Fibroblast of skin of back (primary cell): ENCODE data around the gene TRPV3. TPM values are rescaled to one million over a fixed set of nuclear protein-coding genes. Genes with fewer than 3 reads are reported as not detected.
A peak's percentile ranks its signal among the peaks of the same experiment; 100 is the strongest.
"Not testable (repeated sequence)": the region's sequence is repeated elsewhere in the genome, so short reads cannot be mapped to it uniquely, and the experiment has no call there.

Experiments
- DNase-seq: peaks from one replicate; pipeline ENCODE4 v3.0.0-alpha.2; 2013
- polyA plus RNA-seq, 2 experiments: library from polyadenylated mRNA; unstranded; fragments of 120-200 nt; gene quantifications; one replicate each; pipeline ENCODE4 v1.2.1, GENCODE V29; 2013; ENCODE audit not compliant: insufficient read length in 2 of 2

The TRPV3 gene
- polyA plus RNA-seq (2013, experiment 1 of 2; ENCODE audit: insufficient read length) = 0.24 TPM
- 0.20 TPM for polyA plus RNA-seq (2013, experiment 2 of 2; ENCODE audit: insufficient read length)

DNA sequence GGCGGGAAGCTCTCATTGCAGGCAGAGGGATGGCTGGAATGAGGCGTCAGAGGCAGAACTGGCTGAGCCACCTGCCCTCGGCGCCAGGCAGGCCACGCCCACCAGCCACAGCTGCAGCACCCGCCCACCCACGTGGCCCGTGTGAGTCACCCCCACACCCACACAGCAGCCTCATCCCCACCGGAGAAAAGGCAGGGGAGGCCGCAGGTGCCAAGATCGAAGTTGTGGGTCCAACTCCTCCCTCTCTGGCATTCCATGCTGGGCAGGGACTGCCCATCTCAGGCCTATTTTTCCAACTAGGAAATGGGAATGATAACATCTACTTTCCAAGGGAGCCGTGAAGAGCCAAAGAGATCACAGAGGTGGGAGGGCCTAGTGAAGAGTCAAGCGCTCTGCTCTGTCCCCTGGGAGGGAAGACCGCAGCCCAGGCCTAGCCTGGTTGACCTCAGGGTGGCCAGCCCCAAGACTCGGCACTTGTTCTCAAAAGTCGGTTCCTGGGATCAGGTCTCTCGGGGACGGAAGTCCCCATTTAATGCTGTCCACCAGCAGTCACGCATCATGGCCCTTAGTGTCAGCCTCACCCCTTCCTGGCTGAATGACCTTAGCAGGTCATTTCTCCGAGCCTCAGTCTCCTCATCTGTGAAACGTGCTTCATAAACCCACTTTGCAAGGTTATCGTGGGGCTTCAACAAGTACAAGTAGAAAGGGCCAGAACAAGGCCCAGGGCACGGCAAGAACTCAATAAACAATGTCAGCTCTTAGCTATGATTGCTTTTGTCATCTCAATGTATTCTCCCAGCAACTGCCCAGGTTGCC lies at the start of gene TRPV3:
TRPV3 (minus strand) TSS at position 45 of the 816 bp plus-strand sequence. CDS start 2,962 bp downstream, outside the sequence.
- no peak for DNase-seq

DNA sequence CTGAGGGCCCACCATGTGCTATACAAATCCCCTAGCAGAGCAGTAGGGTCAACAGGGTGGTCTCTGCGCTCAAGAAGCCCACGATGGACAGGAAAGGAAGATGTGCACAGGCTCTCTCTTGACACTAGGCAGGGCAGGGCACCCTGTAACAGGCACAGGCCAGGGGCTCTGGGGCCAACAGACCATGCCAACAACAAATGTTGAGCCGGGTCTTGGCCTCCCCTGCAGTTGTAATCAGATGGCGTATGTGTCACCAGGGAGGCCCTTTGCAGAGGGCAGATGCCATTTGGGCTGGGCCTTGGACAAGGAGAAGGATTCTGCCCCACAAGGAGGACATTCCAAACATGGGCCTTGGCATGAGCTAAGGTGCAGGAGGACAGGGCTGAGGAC lies 46.3 kb upstream of the TRPV3 start:
- no peak for DNase-seq

DNA sequence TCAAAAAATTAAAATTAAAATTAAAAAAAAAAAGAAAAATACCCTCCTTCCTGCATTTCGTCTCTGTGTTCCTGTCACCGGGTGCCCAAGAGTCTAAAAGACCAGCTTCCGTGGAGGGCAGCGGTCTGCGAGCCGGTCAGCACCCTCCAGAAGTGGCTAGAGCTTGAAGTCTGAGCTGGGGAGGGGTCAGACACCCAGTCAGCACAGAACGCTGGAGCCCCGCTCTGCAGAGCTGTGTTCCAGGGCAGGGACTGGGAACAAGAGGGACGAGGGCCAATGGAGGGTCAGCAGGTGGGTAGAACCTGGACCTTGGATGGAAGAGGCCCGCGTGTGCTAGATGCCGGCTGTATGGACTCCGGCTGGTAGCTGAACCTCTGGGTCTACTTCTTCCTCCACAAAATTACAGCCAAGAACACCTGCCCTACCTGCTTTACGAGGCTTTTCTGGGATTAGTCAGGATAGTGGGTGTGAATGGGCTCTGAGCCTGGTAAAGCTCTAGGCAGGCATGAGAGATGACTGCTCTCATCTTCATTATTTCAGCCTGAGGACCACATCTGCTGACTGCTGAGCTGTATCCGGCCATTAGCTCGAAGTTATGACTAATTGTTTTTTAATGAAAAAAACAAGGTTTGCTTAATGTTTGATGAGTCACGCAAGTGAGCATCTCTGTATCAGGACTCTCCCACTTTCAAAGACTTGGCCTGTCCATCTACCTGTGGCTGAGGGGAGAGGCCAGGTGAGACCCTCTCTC lies 45.7 kb upstream of the TRPV3 start:
- peak; percentile 32 for DNase-seq

DNA sequence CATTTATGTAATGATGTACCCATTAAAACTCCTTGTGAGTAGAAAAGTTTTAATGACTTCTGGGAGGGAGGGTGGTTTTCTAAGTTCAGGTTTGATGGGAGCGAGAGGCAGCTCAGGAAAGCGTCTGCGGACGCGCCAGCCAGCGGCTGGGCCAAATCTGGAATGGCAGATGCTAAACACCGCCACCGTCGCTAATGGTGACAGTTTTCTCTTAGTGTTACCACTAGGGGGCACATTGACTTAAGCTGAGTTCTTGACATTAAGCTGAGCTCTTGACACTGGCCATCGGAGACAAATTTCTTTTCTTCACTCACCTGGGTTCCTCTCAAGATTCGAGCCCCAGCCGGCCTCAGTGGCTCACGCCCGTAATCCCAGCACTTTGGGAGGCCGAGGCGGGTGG lies 44.9 kb upstream of the TRPV3 start:
- peak; percentile 20 for DNase-seq

DNA sequence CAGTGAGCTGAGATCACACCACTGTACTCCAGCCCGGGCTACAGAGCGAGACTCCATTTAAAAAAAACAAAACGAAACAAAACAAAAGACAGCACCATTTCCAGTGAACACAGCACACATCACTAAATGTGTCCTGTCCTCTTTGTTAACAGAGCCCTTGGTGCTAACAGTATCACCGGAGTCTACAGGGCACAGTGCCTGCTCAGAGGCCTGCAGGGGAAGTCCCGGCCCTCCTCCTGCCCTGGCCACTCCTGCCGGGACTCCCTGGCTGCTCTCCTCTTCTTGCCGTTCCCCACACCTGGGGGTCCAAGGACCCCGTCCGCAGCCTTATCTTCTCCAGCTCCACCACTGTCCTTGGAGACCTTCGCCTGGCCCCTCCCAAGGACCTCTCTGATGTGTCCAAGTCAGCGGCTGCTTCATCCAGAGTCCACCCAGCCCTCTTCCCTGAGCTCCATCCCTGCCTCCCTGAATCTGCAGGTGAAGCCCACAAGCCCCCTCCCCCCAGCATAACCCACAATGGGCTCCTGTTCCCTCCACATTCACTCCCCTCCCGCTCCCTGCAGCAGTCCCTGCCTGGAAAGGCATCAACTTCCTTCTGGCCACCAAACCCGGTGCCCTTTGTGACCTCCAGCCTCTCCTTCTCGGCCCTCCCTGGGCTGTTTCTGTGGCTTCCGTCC lies 43.1 kb upstream of the TRPV3 start:
- DNase-seq = no peak

DNA sequence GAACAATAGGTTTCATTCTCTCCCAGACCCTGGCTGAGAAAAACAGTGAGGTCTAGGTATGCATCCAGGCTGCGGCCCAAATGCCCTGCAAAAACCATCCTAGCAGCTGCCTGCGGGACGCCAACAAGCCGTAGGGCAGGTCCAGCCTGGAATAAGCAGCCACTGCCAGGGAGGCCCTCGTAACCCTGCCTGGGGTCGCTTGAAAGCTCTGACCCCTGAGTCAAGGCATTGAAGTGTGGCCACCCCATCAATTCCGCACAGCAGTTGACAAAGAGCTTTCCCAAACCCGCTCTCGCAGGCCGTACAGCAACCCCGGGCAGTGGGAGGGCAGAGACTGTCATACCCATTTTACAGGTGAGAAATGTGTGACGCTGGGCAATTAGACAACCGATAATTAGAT lies 40.5 kb upstream of the TRPV3 start:
- DNase-seq = no peak

DNA sequence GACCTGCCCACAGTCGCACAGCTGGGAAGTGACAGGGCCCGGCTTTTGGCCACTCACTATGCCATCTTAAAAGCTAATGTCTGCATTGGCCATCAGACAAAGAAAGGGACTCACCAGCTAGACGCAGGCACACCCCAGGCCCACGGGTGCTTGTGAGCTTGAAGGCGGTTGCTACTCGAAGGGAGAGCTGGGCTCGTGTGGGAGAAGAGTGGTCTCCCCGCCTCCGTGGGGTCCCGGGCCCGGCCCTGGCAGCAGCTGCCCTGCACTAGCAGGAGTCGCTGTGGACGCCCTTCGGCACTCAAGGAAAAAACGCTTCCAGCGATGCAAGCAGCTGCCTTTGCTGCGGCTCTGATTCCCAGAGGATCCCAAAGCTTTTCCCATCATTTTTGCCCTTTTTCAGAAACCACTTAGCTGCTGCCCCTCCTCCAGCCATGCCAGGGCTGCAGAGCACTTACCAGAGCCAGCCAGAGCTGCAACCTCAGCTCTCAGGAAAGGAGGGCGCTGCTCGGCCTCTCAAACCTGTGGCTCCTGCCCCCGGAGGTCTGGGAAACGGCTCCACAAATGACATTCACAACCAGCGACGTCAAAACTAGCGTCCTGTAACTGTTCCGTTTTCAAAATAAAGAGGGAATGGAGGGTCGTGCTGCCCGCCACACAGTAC lies 39.3 kb upstream of the TRPV3 start:
- DNase-seq = no peak

DNA sequence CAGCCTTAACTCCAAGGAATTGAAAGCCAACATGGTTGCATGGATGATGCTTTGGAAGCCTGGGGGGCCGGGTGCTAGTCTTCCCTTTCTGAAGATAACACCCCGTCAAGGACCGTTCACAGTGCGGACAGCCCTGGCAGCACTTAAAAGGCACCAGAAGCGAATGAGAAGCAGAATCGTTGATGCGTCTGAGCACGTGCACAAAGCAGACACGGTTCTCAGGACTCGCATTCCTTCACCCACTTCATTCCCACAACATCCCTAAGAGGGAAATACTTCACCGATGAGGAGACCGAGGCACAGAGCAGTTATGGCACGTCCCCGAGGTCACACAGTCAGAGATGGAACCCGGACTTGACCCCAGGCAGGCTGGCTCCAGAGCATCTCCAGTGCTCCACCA lies 37.4 kb upstream of the TRPV3 start:
- peak; percentile 19 for DNase-seq

DNA sequence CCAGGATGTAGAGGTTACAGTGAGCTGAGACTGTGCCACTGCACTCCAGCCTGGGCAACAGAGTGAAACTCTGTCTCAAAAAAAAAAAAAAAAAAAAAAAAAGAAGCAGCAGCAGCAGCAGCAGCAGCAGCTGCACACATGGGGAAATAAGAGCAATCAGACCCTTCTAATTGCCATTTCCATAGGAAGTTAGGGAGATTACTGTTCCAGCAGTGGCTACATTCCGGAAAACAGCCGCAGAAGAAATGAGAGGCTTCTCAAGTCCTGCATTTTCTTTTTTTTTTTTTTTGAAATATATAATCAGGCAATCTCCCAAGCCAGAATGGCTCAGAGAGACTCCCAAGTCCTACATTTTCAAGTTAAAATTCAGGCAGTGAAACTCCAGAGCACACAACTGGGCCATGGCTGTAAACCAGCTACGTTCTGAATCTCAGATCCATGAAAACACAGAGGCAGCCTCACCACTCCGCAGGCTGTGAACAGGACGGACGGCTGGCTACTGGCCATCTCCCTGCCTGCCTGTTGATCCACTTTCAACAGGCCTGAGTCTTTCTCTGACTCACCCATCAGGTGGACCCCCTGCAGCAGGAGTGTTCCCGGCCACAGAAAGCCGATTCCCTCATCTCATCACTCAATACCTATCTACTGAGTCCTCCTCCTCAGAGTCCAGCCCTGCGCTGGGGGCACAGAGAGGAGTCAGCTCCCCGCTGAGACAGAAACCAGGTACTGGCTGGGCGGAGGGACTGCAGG lies 36.6 kb upstream of the TRPV3 start:
- DNase-seq = peak; percentile 72

DNA sequence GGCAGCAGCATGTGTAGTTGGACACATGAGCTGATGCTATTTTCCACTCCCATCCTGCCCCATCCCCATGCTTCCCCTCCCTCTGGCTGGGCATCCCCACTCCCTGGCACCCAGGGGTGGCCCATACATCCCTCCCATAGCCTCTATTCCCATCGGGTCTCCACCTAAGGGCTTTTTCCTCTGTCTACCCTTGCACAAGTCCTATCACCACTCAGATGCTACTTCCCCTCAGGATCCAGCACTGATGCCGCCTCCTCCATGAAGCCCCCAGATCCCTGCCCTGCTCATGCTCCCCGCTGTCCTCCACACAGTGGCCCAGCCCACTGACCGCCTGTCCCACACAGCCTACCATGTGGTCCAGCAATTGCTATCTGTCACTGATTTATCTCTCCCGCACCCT lies 35.8 kb upstream of the TRPV3 start:
- DNase-seq = no peak

DNA sequence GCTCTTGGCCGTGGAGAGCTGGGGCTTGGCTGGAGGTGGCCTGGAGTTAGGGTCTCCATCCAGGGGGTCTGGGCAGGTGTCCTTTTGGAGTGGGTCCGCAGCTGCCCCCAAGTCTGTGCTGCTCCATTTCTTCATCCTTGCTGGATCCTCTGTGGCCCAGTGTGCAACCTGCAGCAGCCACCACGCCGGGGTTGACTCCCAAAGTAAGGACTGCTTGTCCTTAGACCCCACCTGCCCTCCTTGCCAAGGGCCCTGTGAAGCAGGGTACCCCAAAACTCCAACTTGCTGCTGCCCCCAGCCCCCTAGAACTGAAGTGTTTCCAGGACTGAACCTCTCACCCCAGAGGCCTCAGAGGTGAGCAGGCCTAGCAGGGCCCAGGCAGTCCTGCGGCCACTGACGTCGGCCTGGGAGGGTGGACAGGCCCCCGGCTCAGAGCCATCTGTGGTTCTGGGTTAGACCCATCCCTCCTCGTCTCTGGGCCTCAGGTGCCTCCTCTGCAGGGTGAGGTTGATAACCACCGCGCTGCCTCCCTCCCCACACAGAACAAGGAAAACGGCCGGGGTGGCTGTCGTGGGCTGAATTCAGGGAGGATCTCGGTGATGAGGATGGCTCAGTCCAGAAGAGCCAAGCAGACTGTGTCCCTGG lies 34.7 kb upstream of the TRPV3 start:
- DNase-seq = no peak

DNA sequence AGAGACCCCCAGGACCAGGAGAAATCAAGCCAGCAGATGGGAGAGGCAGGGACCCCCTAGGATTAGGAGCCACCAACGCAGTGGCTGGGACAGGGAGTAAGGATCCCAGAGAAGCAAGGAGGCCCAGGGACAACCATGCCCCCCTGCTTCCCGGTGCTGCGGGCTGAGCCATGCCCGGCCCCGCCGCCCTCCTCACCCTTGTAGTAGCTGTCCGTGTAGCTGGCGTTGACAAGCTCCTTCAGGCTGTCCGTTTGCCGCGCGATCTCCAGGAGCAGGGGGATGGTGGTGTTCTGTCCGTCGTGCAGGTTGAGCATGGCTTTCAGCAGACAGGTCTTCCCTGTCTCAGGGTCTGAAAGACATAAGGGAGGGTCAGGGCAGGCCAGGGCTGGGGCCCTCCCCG lies 33.2 kb upstream of the TRPV3 start:
- DNase-seq = no peak

DNA sequence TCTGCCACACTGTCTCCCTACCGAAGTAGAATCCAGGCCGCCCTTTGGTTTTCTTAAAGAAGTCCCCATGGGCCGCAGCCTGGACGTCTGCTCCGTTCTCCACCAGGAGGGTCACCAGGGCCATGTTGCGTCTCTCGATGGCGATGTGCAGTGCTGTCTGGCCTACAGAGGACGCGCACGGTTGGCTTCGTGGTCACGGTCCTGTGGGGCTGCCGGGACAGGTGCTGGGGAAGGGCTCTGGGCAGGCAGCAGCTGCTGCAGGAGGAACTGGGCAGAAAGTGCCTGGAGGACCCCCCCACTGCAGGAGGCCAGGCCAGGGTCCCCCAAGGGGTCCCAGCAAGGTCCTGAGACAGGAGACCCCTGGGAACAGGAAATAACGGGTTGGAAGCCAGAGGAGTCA lies 32.6 kb upstream of the TRPV3 start:
- no peak for DNase-seq

DNA sequence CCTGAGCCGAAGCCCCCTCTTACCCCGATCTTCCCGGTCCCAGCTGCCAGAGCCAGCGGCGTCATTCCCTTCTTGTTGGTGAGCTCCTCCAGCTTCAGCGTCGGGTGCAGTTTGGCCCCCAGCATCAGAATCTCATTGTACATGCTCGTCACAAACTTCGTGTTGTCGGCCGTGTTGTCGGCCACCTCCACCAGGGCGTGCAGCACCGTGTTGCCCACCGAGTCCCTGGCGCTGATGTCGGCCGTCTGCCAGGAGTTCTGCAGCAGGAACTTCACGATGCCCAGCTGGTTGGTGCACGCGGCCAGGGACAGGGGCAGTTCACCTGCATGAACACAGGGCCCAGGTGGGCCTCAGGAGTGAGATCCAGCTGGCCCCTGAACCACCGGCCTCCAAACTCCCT lies 32.2 kb upstream of the TRPV3 start:
- no peak for DNase-seq

DNA sequence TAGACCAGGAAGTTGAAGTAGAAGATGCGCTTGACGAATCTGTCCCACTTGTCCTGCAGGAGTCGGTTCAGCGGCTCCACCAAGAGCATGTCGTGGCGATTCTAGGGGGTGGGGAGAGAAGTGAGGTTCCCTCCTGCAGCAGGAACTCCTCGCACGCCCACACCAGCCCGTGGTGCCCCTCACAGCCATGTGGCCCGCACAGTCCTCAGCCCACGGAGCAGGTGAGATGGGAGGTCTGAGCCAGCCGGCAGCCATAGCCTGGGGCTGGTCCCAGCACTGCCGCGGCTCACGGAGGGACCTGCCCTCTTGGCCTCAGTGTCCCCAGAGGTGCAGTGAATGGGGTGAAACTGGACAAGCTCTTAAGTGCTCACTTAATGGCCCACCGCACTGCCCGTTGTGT lies 28.2 kb upstream of the TRPV3 start:
- no peak for DNase-seq

DNA sequence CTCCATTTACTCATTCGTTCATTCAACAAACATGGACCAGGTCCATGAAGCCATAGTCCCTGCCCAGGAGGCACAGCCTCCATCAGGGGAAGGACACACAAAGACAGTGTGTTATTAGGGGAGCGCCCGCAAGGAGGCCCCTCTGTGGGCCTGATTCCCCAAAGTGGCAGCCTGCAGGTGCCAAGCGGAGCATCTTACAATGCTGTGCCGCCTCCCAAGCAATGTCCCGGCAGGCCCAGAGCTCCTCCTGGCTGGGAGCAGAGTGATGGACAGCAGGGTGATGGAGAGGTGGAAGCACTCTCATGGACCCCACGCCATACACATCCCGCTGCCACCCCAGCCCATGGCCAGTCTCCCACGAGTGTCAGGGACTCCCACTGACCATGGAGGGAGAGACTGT lies 25.8 kb upstream of the TRPV3 start:
- no peak for DNase-seq

DNA sequence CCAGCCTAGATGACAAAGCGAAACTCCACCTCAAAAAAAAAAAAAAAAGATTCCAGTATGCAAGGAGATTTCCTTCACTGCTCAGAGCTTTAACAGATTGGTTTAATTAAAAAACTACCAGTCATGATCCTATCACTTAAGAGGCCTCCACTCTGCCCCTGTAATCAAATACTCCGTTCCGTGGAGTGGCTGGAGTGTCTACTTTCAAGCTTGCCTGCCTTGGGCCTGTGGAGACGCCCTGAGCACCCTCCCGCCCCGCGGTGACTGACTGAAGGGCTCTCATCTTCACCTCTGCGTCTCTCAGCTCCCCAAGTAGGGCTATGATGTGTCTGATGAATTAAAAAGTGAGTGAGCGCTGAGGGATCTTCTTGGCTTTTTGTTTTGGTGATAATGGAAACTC lies 25.3 kb upstream of the TRPV3 start:
- DNase-seq = no peak

DNA sequence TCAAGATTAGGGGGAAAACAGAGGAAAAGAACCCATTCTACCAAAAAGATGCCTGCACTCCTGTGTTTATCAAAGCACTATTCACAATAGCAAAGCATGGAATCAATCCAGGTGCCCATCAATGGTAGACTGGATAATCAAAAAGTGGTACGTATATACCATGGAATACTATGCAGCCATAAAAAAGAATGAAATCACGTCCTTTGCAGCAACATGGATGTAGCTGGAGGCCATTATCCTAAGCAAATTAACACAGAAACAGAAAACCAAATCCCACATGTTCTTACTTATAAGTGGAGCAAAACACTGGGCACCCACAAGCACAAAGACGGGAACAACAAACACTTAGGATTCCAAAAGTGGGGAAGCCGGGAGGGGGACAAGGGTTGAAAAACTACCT lies 21.1 kb upstream of the TRPV3 start:
- not testable (repeated sequence) for DNase-seq

DNA sequence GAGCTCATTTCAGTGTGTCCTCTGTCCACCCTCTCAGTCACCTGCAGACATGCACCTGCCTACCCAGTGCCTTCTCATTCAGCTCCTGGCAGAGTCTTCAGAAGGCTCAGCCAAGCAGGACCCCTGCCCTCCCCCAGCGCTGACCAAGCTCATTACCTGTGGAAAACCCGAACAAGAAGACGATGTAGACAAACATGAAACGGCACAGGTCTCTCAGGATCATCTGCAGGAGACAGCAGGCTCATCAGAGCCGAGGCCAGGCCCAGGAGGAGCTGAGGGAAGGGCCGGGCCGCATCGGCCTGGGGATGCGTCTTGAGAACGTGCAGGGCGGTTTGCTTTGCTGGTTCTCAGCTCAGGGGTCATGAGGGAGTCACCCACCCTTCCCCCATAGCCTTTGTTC lies 19.4 kb upstream of the TRPV3 start:
- DNase-seq = no peak

DNA sequence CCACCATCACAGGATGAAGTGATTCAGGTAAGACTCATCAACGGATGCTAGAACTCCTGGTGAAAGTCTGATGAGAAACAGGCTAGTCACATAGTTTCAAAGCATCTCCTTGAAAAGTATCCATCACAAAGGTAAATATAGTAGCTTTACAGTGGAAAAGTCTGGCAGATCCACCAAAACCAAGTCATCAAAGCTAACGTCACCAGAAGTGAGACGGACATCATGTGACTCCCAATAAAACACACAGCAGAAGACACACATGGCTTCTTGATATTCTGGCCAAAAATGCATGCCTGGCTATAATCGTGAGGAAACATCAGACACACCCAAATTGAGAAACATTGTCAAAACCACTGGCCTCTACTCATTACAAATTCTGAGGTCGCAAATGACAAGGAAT lies 17.9 kb upstream of the TRPV3 start:
- DNase-seq = no peak

DNA sequence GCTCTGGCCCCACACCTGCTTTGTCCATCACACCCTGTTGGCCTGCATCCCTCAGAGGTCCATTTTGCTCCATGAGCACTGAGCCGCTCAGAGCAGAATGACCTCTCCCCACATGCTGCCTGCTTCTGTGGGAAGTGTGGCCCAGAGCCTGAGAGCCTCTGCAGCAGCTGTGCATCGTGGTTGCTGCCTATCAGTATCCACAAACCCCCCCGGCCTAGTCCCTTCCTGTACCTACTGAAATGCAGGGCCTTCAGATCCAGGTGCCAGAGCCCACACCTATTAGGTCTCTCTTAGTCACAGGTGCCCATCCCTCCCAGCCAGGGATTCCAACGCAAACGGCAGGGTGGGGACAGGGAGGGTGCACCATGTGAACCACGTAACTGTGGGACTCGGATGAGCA lies 16.6 kb upstream of the TRPV3 start:
- no peak for DNase-seq
